Measurements from ENCODE around the gene BCOR.
A peak's percentile ranks its signal among the peaks of the same experiment; 100 is the strongest.

The BCOR gene

GRCh38 chrX:40140706-40141499 lies 43.1 kb upstream of the BCOR start:
- no peak overlapping the region for H3K27ac ChIP-seq (ENCODE audit: poor library complexity, severe bottlenecking)

GRCh38 chrX:40132751-40133150 lies 35.0 kb upstream of the BCOR start:
- ATAC-seq (ENCODE audit: low read depth): peak; percentile 85
- Histone ChIP-seq H3K27me3 (ENCODE audit: insufficient read depth, poor library complexity, severe bottlenecking) (no peaks in the 10 kb centered on the region), H3K36me3 (ENCODE audit: low read depth) (no peaks in the 10 kb centered on the region), H3K9me3 (ENCODE audit: severe bottlenecking) (no peaks in the 10 kb centered on the region), H3K27ac (ENCODE audit: poor library complexity, severe bottlenecking) (peak overlapping the region; percentile 52), H3K4me3 (ENCODE audit: severe bottlenecking) (no peak overlapping the region), H3K4me1 (ENCODE audit: insufficient read depth, poor library complexity, severe bottlenecking) (peaks cover 9% of the 10 kb centered on the region)
- no peak for TF ChIP-seq CTCF (IDR thresholded peaks at IDR 0.05; ENCODE audit: poor library complexity, severe bottlenecking)
- DNase-seq (ENCODE audit: low spot score): no peak

More at GRCh38 chrX:40140706-40141499, 43.1 kb upstream of the BCOR start:
- Histone ChIP-seq H3K4me1 (ENCODE audit: insufficient read depth, poor library complexity, severe bottlenecking) (no peaks in the 10 kb centered on the region), H3K9me3 (ENCODE audit: severe bottlenecking) (no peaks in the 10 kb centered on the region), H3K4me3 (ENCODE audit: severe bottlenecking) (no peak overlapping the region), H3K36me3 (ENCODE audit: low read depth) (no peaks in the 10 kb centered on the region), H3K27me3 (ENCODE audit: insufficient read depth, poor library complexity, severe bottlenecking) (no peaks in the 10 kb centered on the region)
- ATAC-seq (ENCODE audit: low read depth) (0 out of 3 replicates have a peak, but pooled peaks have one; percentile 27), DNase-seq (ENCODE audit: low spot score) (no peak)
- TF ChIP-seq CTCF (IDR thresholded peaks at IDR 0.05; ENCODE audit: poor library complexity, severe bottlenecking): no peak

GRCh38 chrX:40131654-40132337 lies 34.0 kb upstream of the BCOR start:
- Histone ChIP-seq H3K27me3 (ENCODE audit: insufficient read depth, poor library complexity, severe bottlenecking) (no peaks in the 10 kb centered on the region), H3K4me3 (ENCODE audit: severe bottlenecking) (no peak overlapping the region), H3K9me3 (ENCODE audit: severe bottlenecking) (no peaks in the 10 kb centered on the region), H3K36me3 (ENCODE audit: low read depth) (no peaks in the 10 kb centered on the region), H3K27ac (ENCODE audit: poor library complexity, severe bottlenecking) (peak overlapping the region; percentile 52), H3K4me1 (ENCODE audit: insufficient read depth, poor library complexity, severe bottlenecking) (peaks cover 9% of the 10 kb centered on the region)
- TF ChIP-seq CTCF (IDR thresholded peaks at IDR 0.05; ENCODE audit: poor library complexity, severe bottlenecking): no peak
- ATAC-seq (ENCODE audit: low read depth) (no peak), DNase-seq (ENCODE audit: low spot score) (no peak)

- Histone ChIP-seq H3K4me1 (ENCODE audit: insufficient read depth, poor library complexity, severe bottlenecking) (peaks cover 9% of the 10 kb centered on the region), H3K27ac (ENCODE audit: poor library complexity, severe bottlenecking) (no peak overlapping the region), H3K36me3 (ENCODE audit: low read depth) (no peaks in the 10 kb centered on the region), H3K9me3 (ENCODE audit: severe bottlenecking) (no peaks in the 10 kb centered on the region), H3K4me3 (ENCODE audit: severe bottlenecking) (no peak overlapping the region), H3K27me3 (ENCODE audit: insufficient read depth, poor library complexity, severe bottlenecking) (no peaks in the 10 kb centered on the region)
- no peak for TF ChIP-seq CTCF (IDR thresholded peaks at IDR 0.05; ENCODE audit: poor library complexity, severe bottlenecking)
- DNase-seq (ENCODE audit: low spot score): no peak
- peak; percentile 90 for ATAC-seq (ENCODE audit: low read depth)
Observed at GRCh38 chrX:40130207-40130606, 32.4 kb upstream of the BCOR start.

Data from RWPE2 (cell line).